IMR-90 (cell line): ENCODE measurements around the gene HSBP1L1. TPM values are rescaled to one million over a fixed set of nuclear protein-coding genes. Genes with fewer than 3 reads are reported as not detected.

Source experiments
- ATAC-seq: fragments of 200-7000 bp; cut with Tn5 transposase; 2 replicates; pipeline ENCODE4 v1.9.1; 2020; ENCODE audit warnings: low read depth, mild to moderate bottlenecking, moderate library complexity
- BruUV-seq: library from RNA; stranded (reverse); fragments of 400-500 nt; replicated peaks from 2 replicates; lab custom pipeline; 2021; lab: Mats Ljungman, UMichigan
- CTCF ChIA-PET: fragments of 300-600 bp; formaldehyde crosslinking; extraction: SDS; loops from one replicate; lab custom pipeline; 2021; ENCODE audit warnings: antibody characterized with exemption; lab: Yijun Ruan, JAX
- POLR2A ChIA-PET: fragments of 300-600 bp; sonication (Branson Sonifier 250); formaldehyde crosslinking; loops from one replicate; lab custom pipeline; 2022; ENCODE audit warnings: antibody characterized with exemption; ENCODE audit not compliant: unreplicated experiment; lab: Charles Lee
- DNase-seq: peaks from one replicate; pipeline ENCODE4 v3.0.0; 2013
- H2AFZ ChIP-seq: replicated peaks from 2 replicates; pipeline ENCODE3; 2013; ENCODE audit warnings: low read length, mild to moderate bottlenecking; ENCODE audit not compliant: poor library complexity
- H2AK5ac ChIP-seq: 2 replicates; pipeline ENCODE4 v1.6.1; 2013; ENCODE audit warnings: low read depth, low read length, inconsistent platforms
- H2AK9ac ChIP-seq: replicated peaks from 2 replicates; pipeline ENCODE3; 2013; ENCODE audit warnings: mild to moderate bottlenecking, low read depth, low read length, moderate library complexity; ENCODE audit not compliant: poor library complexity
- H2BK120ac ChIP-seq: 2 replicates; pipeline ENCODE4 v1.6.1; 2013; ENCODE audit warnings: low read depth, low read length, inconsistent platforms
- H2BK15ac ChIP-seq: 3 replicates; pipeline ENCODE4 v1.6.1; 2013; ENCODE audit warnings: low read depth, low read length, inconsistent platforms
- H2BK20ac ChIP-seq: 2 replicates; pipeline ENCODE4 v1.6.1; 2013; ENCODE audit warnings: low read depth, mild to moderate bottlenecking, inconsistent platforms, low read length, moderate library complexity
- H2BK5ac ChIP-seq: 2 replicates; pipeline ENCODE4 v1.6.1; 2013; ENCODE audit warnings: mild to moderate bottlenecking, low read depth, low read length, inconsistent platforms; ENCODE audit not compliant: poor library complexity, severe bottlenecking
- H3K14ac ChIP-seq: replicated peaks from 2 replicates; pipeline ENCODE4 v1.6.1; 2013; ENCODE audit warnings: low read depth, low read length, inconsistent platforms
- H3K18ac ChIP-seq: 2 replicates; pipeline ENCODE4 v1.6.1; 2013; ENCODE audit warnings: low read depth, low read length, control low read depth
- H3K23ac ChIP-seq: 2 replicates; pipeline ENCODE4 v1.6.1; 2013; ENCODE audit warnings: low read depth, low read length, inconsistent platforms
- H3K27ac ChIP-seq: 2 replicates; pipeline ENCODE4 v1.5.1; 2013; ENCODE audit warnings: mild to moderate bottlenecking, control low read depth, low read length; ENCODE audit not compliant: insufficient read depth
- H3K27me3 ChIP-seq: 2 replicates; pipeline ENCODE4 v1.6.1; 2013; ENCODE audit warnings: low read length; ENCODE audit not compliant: control insufficient read depth, insufficient read depth
- H3K36me3 ChIP-seq: 2 replicates; pipeline ENCODE4 v1.6.1; 2013; ENCODE audit warnings: low read length, mixed read lengths; ENCODE audit not compliant: control insufficient read depth, insufficient read depth
- H3K4ac ChIP-seq: 2 replicates; pipeline ENCODE4 v1.6.1; 2013; ENCODE audit warnings: low read depth, low read length, inconsistent platforms
- H3K4me1 ChIP-seq: 2 replicates; pipeline ENCODE4 v1.6.1; 2013; ENCODE audit warnings: low read length, mixed read lengths; ENCODE audit not compliant: control insufficient read depth, insufficient read depth
- H3K4me2 ChIP-seq: 2 replicates; pipeline ENCODE4 v1.6.1; 2013; ENCODE audit warnings: low read depth, mild to moderate bottlenecking, control low read depth, low read length, moderate library complexity
- H3K4me3 ChIP-seq: 2 replicates; pipeline ENCODE4 v1.5.1; 2013; ENCODE audit warnings: low read depth, mild to moderate bottlenecking, control low read depth, low read length, moderate library complexity; ENCODE audit not compliant: insufficient read depth
- H3K56ac ChIP-seq: 2 replicates; pipeline ENCODE4 v1.6.1; 2013; ENCODE audit warnings: low read length, inconsistent platforms; ENCODE audit not compliant: insufficient read depth; ENCODE audit errors: extremely low read depth
- H3K79me1 ChIP-seq, 2 experiments: 2 replicates each; pipeline ENCODE4 v1.6.1; 2013; ENCODE audit warnings: low read length in 2 of 2, inconsistent platforms in 1 of 2, low read depth in 1 of 2
- H3K9ac ChIP-seq: 2 replicates; pipeline ENCODE4 v1.6.1; 2013; ENCODE audit warnings: low read depth, low read length, control low read depth
- H3K9me1 ChIP-seq: 2 replicates; pipeline ENCODE4 v1.6.1; 2013; ENCODE audit warnings: low read length, inconsistent platforms; ENCODE audit not compliant: insufficient read depth
- H3K9me3 ChIP-seq: 2 replicates; pipeline ENCODE4 v1.6.1; 2013; ENCODE audit warnings: low read length; ENCODE audit not compliant: control insufficient read depth, insufficient read depth
- H4K20me1 ChIP-seq: 2 replicates; pipeline ENCODE4 v1.6.1; 2013; ENCODE audit warnings: low read length, inconsistent platforms; ENCODE audit not compliant: insufficient read depth
- H4K5ac ChIP-seq: 2 replicates; pipeline ENCODE4 v1.6.1; 2013; ENCODE audit warnings: mild to moderate bottlenecking, low read depth, low read length, control low read depth
- H4K8ac ChIP-seq, 2 experiments: 2 replicates each; pipeline ENCODE4 v1.6.1; 2013; ENCODE audit warnings: low read depth in 2 of 2, low read length in 2 of 2, control low read depth in 1 of 2, inconsistent platforms in 1 of 2
- H4K91ac ChIP-seq: 2 replicates; pipeline ENCODE4 v1.6.1; 2013; ENCODE audit warnings: low read depth, low read length, inconsistent platforms; ENCODE audit not compliant: insufficient read depth
- BHLHE40 ChIP-seq: fragments of 150-350 bp; IDR thresholded peaks from 2 replicates; pipeline ENCODE4 v1.6.1; 2016; ENCODE audit warnings: mild to moderate bottlenecking, low read depth, low read length
- CEBPB ChIP-seq: IDR thresholded peaks from 2 replicates; pipeline ENCODE4 v1.6.1; 2012; ENCODE audit warnings: low read depth, low read length, improper control_type of control experiment
- CHD1 ChIP-seq: IDR thresholded peaks from 2 replicates; pipeline ENCODE4 v1.6.1; 2012; ENCODE audit warnings: low read depth, low read length, improper control_type of control experiment
- FOS ChIP-seq: fragments of 150-350 bp; IDR thresholded peaks from 2 replicates; pipeline ENCODE4 v1.6.1; 2016; ENCODE audit warnings: low read depth, low read length
- MAFK ChIP-seq: IDR thresholded peaks from 2 replicates; pipeline ENCODE4 v1.6.1; 2012; ENCODE audit warnings: low read depth, low read length, improper control_type of control experiment
- MAZ ChIP-seq: IDR thresholded peaks from 2 replicates; pipeline ENCODE4 v1.6.1; 2012; ENCODE audit warnings: low read depth, mild to moderate bottlenecking, low read length, improper control_type of control experiment, moderate library complexity, borderline replicate concordance
- MXI1 ChIP-seq: IDR thresholded peaks from 2 replicates; pipeline ENCODE4 v1.6.1; 2012; ENCODE audit warnings: low read depth, mild to moderate bottlenecking, low read length, moderate library complexity, borderline replicate concordance
- NFE2L2 ChIP-seq: fragments of 150-350 bp; IDR thresholded peaks from 2 replicates; pipeline ENCODE4 v1.6.1; 2016; ENCODE audit warnings: low read depth, mild to moderate bottlenecking, low read length
- POLR2A ChIP-seq: IDR thresholded peaks from 2 replicates; pipeline ENCODE4 v1.6.1; 2012; ENCODE audit warnings: mild to moderate bottlenecking, low read depth, low read length
- RAD21 ChIP-seq: IDR thresholded peaks from 2 replicates; pipeline ENCODE4 v1.6.1; 2012; ENCODE audit warnings: low read length, improper control_type of control experiment
- RCOR1 ChIP-seq: IDR thresholded peaks from 2 replicates; pipeline ENCODE4 v1.6.1; 2012; ENCODE audit warnings: mild to moderate bottlenecking, low read length, improper control_type of control experiment; ENCODE audit not compliant: insufficient replicate concordance
- RFX5 ChIP-seq: IDR thresholded peaks from 2 replicates; pipeline ENCODE4 v1.8.0; 2012; ENCODE audit warnings: low read depth, mild to moderate bottlenecking, low read length, moderate library complexity
- SMC3 ChIP-seq: fragments of 150-350 bp; IDR thresholded peaks from 2 replicates; pipeline ENCODE4 v1.6.1; 2016; ENCODE audit warnings: low read depth, mild to moderate bottlenecking, antibody characterized with exemption, low read length, moderate library complexity
- WGBS, 2 experiments: methylation state at CpG; one replicate each; pipeline versions ENCODE4 v1.1.5 to v1.1.7; 2013; ENCODE audit warnings: missing lambda C conversion rate in 2 of 2; ENCODE audit not compliant: insufficient read length in 1 of 2; ENCODE audit errors: extremely low coverage in 2 of 2; 5-methylcytosine and 5-hydroxymethylcytosine counted together
- dilution Hi-C: fragments of 300-500 bp; cut with HindIII; formaldehyde crosslinking; loops from one replicate; pipeline ENCODE4 v1.14.3; 2018; ENCODE audit warnings: low sequenced_read_pairs; ENCODE audit not compliant: unreplicated experiment
- in situ Hi-C: fragments of 300-500 bp; cut with MboI; formaldehyde crosslinking; loops from 3 replicates; pipeline ENCODE4 v1.14.3; 2019; ENCODE audit warnings: low sequenced_read_pairs, inconsistent platforms, mixed read lengths
- intact Hi-C: fragments of 100-400 bp; cut with micrococcal nuclease; formaldehyde crosslinking; loops from 2 replicates; pipeline ENCODE4 v1.10.0; 2022
- polyA plus RNA-seq, 3 experiments: library from polyadenylated mRNA; depleted of rRNA; stranded (reverse); fragments of >200 nt; gene quantifications; 2 replicates each; pipeline ENCODE4 v1.2.3, GENCODE V29; 2012; ENCODE audit warnings: low replicate concordance in 1 of 3
- total RNA-seq: library from RNA; depleted of rRNA; stranded (reverse); fragments of >200 nt; gene quantifications from 2 replicates; pipeline ENCODE4 v1.2.3, GENCODE V29; 2012
- TF ChIP-seq, protein P1 (sequence below): conservative IDR thresholded peaks from 2 replicates; pipeline ENCODE4 v1.5.1; 2012; ENCODE audit warnings: mild to moderate bottlenecking, low read depth, low read length, improper control_type of control experiment
- TF ChIP-seq, protein P2 (sequence below): fragments of 150-350 bp; IDR thresholded peaks from 2 replicates; pipeline ENCODE4 v1.6.1; 2017; ENCODE audit warnings: mild to moderate bottlenecking, antibody characterized with exemption, low read length, low read depth
- TF ChIP-seq, protein P3 (sequence below): fragments of 150-350 bp; IDR thresholded peaks from 2 replicates; pipeline ENCODE4 v1.6.1; 2016; ENCODE audit warnings: low read depth, mild to moderate bottlenecking, low read length, moderate library complexity, borderline replicate concordance

The HSBP1L1 gene
- total and polyA plus RNA-seq, 2 of the 4 experiments (the other 2 are of a cell fraction), result 8.6 to 18.0 TPM

DNA sequence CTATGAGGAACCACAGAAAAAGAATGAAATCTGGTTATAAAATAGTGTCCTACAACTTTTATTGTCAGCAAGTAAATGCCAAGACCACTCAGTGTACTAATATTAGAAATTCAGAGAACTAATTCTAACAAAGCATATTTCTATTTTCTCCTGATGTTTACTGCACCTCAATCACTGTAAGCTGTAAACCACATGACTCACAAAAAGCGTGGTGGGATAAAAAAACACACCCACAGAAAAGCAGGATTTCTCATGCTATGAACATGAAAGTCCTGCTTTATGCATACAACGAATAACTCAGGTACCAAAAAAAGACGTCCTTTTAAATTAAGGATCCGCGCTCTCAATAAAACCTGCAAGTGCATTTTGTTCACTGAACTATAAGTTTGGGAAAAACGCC is 23.1 kb downstream of the HSBP1L1 start:
- H2AK9ac ChIP-seq, result no peak overlapping the region
- peak overlapping the region; percentile 95; the same call in 1 of the 2 replicates for H3K14ac ChIP-seq
- ATAC-seq, result no peak
- no peaks in the 10 kb centered on the region for H3K9me3 ChIP-seq
- H2AK5ac ChIP-seq, result no peak overlapping the region
- TF ChIP-seq CEBPB, result no peak
- no peak for TF ChIP-seq RCOR1
- no peak for TF ChIP-seq RAD21
- TF ChIP-seq SMC3, result no peak
- no peak for TF ChIP-seq MAZ
- no peak for TF ChIP-seq POLR2A
- no peak for TF ChIP-seq RFX5
- no peak for TF ChIP-seq FOS
- TF ChIP-seq, protein P1, sequence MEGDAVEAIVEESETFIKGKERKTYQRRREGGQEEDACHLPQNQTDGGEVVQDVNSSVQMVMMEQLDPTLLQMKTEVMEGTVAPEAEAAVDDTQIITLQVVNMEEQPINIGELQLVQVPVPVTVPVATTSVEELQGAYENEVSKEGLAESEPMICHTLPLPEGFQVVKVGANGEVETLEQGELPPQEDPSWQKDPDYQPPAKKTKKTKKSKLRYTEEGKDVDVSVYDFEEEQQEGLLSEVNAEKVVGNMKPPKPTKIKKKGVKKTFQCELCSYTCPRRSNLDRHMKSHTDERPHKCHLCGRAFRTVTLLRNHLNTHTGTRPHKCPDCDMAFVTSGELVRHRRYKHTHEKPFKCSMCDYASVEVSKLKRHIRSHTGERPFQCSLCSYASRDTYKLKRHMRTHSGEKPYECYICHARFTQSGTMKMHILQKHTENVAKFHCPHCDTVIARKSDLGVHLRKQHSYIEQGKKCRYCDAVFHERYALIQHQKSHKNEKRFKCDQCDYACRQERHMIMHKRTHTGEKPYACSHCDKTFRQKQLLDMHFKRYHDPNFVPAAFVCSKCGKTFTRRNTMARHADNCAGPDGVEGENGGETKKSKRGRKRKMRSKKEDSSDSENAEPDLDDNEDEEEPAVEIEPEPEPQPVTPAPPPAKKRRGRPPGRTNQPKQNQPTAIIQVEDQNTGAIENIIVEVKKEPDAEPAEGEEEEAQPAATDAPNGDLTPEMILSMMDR, result no peak
- TF ChIP-seq NFE2L2, result no peak
- no peak for TF ChIP-seq BHLHE40
- TF ChIP-seq, protein P2, sequence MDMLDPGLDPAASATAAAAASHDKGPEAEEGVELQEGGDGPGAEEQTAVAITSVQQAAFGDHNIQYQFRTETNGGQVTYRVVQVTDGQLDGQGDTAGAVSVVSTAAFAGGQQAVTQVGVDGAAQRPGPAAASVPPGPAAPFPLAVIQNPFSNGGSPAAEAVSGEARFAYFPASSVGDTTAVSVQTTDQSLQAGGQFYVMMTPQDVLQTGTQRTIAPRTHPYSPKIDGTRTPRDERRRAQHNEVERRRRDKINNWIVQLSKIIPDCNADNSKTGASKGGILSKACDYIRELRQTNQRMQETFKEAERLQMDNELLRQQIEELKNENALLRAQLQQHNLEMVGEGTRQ, result no peak
- no peak for TF ChIP-seq MAFK
- no peak for TF ChIP-seq MXI1
- TF ChIP-seq CHD1, result no peak
- TF ChIP-seq, protein P3, sequence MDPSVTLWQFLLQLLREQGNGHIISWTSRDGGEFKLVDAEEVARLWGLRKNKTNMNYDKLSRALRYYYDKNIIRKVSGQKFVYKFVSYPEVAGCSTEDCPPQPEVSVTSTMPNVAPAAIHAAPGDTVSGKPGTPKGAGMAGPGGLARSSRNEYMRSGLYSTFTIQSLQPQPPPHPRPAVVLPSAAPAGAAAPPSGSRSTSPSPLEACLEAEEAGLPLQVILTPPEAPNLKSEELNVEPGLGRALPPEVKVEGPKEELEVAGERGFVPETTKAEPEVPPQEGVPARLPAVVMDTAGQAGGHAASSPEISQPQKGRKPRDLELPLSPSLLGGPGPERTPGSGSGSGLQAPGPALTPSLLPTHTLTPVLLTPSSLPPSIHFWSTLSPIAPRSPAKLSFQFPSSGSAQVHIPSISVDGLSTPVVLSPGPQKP, result no peak
- H3K4me3 ChIP-seq, result peak overlapping the region; percentile 85
- DNase-seq, result no peak
- no peak overlapping the region for H4K5ac ChIP-seq
- POLR2A ChIA-PET, result interaction anchor here (0.7 kb wide), 1 partner anchor 196 kb away, joined by 3 read pairs; no protein-coding TSS in a partner anchor
- no peak overlapping the region for H2AFZ ChIP-seq
- peak overlapping the region; percentile 94 for H3K23ac ChIP-seq
- H3K27ac ChIP-seq, result no peak overlapping the region; the same call in 1 of the 2 replicates
- CTCF ChIA-PET, result no interaction called here
- H3K56ac ChIP-seq, result peak overlapping the region; percentile 39
- no peak overlapping the region for H2BK120ac ChIP-seq
- H2BK15ac ChIP-seq, result no peak overlapping the region
- H3K27me3 ChIP-seq, result no peaks in the 10 kb centered on the region
- H3K18ac ChIP-seq, result no peak overlapping the region
- WGBS, 2 experiments, result no CpG with 5 or more reads among the region's 6 CpGs
- in situ Hi-C loops, result no loop called here
- H3K36me3 ChIP-seq, result peaks cover 11% of the 10 kb centered on the region
- H3K4me2 ChIP-seq, result peak overlapping the region; percentile 86
- no TSS peak for BruUV-seq
- dilution Hi-C loops, result no loop called here
- no peak overlapping the region for H3K4ac ChIP-seq
- intact Hi-C loops, result loop anchor here (5.0 kb wide), 1 partner anchor 145 kb away; no protein-coding TSS in a partner anchor
- peaks cover 11% of the 10 kb centered on the region for H3K4me1 ChIP-seq
- no peak overlapping the region for H4K91ac ChIP-seq
- no peak overlapping the region for H2BK20ac ChIP-seq
- peaks cover 54% of the 10 kb centered on the region for H4K20me1 ChIP-seq
- peak overlapping the region; percentile 96 for H3K9ac ChIP-seq
- peaks cover 10% of the 10 kb centered on the region for H3K9me1 ChIP-seq
- no peak overlapping the region; a peak in 1 of 4 replicates for H4K8ac ChIP-seq
- H2BK5ac ChIP-seq, result peak overlapping the region; percentile 85
- peaks cover 10 to 47% of the 10 kb centered on the region in 2 experiments for H3K79me1 ChIP-seq
